Stomach smooth muscle (tissue), 2 donors: ENCODE data around the gene BCL2L12.

ENCODE experiments used
- H3K27ac ChIP-seq: one replicate; pipeline ENCODE4 v1.7.0; 2013; ENCODE audit warnings: mild to moderate bottlenecking, low read length, inconsistent platforms
- H3K27me3 ChIP-seq, 2 donors: one replicate each; pipeline ENCODE4 v1.7.0; 2013; ENCODE audit warnings: low read length in 2 of 2; ENCODE audit not compliant: insufficient read depth in 2 of 2, control insufficient read depth in 1 of 2
- H3K36me3 ChIP-seq, 2 donors: one replicate each; pipeline ENCODE4 v1.7.0; 2013; ENCODE audit warnings: low read length in 2 of 2; ENCODE audit not compliant: control insufficient read depth in 2 of 2, insufficient read depth in 2 of 2
- H3K4me1 ChIP-seq: one replicate; pipeline ENCODE4 v1.7.0; 2013; ENCODE audit warnings: low read length; ENCODE audit not compliant: control insufficient read depth, insufficient read depth
- H3K4me3 ChIP-seq, 2 donors: one replicate each; pipeline ENCODE4 v1.7.0; 2013; ENCODE audit warnings: low read length in 2 of 2
- H3K9ac ChIP-seq, 2 donors: one replicate each; pipeline ENCODE4 v1.7.0; 2013; ENCODE audit warnings: low read length in 2 of 2, mild to moderate bottlenecking in 1 of 2
- H3K9me3 ChIP-seq, 2 donors: one replicate each; pipeline ENCODE4 v1.7.0; 2013; ENCODE audit warnings: low read length in 2 of 2; ENCODE audit not compliant: control insufficient read depth in 2 of 2
- donor health status: healthy.
- donor health status: Pancreatic carcinoma.

BCL2L12 gene

GRCh38 chr19:49667473-49667872 is 1.7 kb downstream of the BCL2L12 start:
- no peak overlapping the region for H3K4me3 ChIP-seq
- H3K27me3 ChIP-seq, result no peaks in the 10 kb centered on the region
- H3K4me1 ChIP-seq, result peaks cover 30% of the 10 kb centered on the region
- peaks cover 4 to 10% of the 10 kb centered on the region in 2 donors for H3K36me3 ChIP-seq
- H3K27ac ChIP-seq, result no peak overlapping the region
- H3K9me3 ChIP-seq, result no peaks in the 10 kb centered on the region
- H3K9ac ChIP-seq, result no peak overlapping the region

GRCh38 chr19:49669516-49669915 is 3.8 kb downstream of the BCL2L12 start:
- peaks cover 24% of the 10 kb centered on the region for H3K4me1 ChIP-seq
- H3K9ac ChIP-seq, result no peak overlapping the region
- no peak overlapping the region for H3K4me3 ChIP-seq
- no peaks in the 10 kb centered on the region for H3K27me3 ChIP-seq
- no peak overlapping the region for H3K27ac ChIP-seq
- H3K9me3 ChIP-seq, result no peaks in the 10 kb centered on the region
- H3K36me3 ChIP-seq, result peaks cover 0 to 8% of the 10 kb centered on the region in 2 donors

- peak overlapping the region in 1 of 2 donors; percentile 47 for H3K4me3 ChIP-seq
Observed at GRCh38 chr19:49672131-49672919, 6.6 kb downstream of the BCL2L12 start.

GRCh38 chr19:49676136-49676783 is 10.5 kb downstream of the BCL2L12 start:
- peak overlapping the region; percentile 86 to 97 for H3K9ac ChIP-seq
- peak overlapping the region; percentile 96 for H3K27ac ChIP-seq
- H3K4me1 ChIP-seq, result peaks cover 40% of the 10 kb centered on the region
- no peaks in the 10 kb centered on the region for H3K9me3 ChIP-seq
- peak overlapping the region; percentile 67 to 78 for H3K4me3 ChIP-seq
- peaks cover 0 to 3% of the 10 kb centered on the region in 2 donors for H3K36me3 ChIP-seq
- H3K27me3 ChIP-seq, result no peaks in the 10 kb centered on the region

More at GRCh38 chr19:49672131-49672919, 6.6 kb downstream of the BCL2L12 start:
- Histone ChIP-seq H3K36me3 (peaks cover 0 to 8% of the 10 kb centered on the region in 2 donors), H3K27ac (peak overlapping the region; percentile 37), H3K9ac (peak overlapping the region; percentile 2 to 21), H3K27me3 (no peaks in the 10 kb centered on the region), H3K9me3 (no peaks in the 10 kb centered on the region), H3K4me1 (peaks cover 10% of the 10 kb centered on the region)

GRCh38 chr19:49676784-49677230 is 11.1 kb downstream of the BCL2L12 start:
- H3K27me3 ChIP-seq, result no peaks in the 10 kb centered on the region
- peaks cover 40% of the 10 kb centered on the region for H3K4me1 ChIP-seq
- H3K9me3 ChIP-seq, result no peaks in the 10 kb centered on the region
- H3K9ac ChIP-seq, result peak overlapping the region; percentile 93 to 98
- H3K4me3 ChIP-seq, result peak overlapping the region; percentile 94 to 96
- H3K27ac ChIP-seq, result peak overlapping the region; percentile 96
- H3K36me3 ChIP-seq, result peaks cover 1 to 2% of the 10 kb centered on the region in 2 donors

- peaks cover 34% of the 10 kb centered on the region for H3K4me1 ChIP-seq
- H3K27me3 ChIP-seq, result no peaks in the 10 kb centered on the region
- H3K27ac ChIP-seq, result peak within 1 kb of the TSS; percentile 96
- H3K4me3 ChIP-seq, result peak within 1 kb of the TSS; percentile 94 to 96
- H3K9me3 ChIP-seq, result no peaks in the 10 kb centered on the region
- H3K36me3 ChIP-seq, result peaks cover 7 to 8% of the 10 kb centered on the region in 2 donors
- peak within 1 kb of the TSS; percentile 97 to 98 for H3K9ac ChIP-seq
Observed at GRCh38 chr19:49677231-49677900, 11.6 kb downstream of the BCL2L12 start, which contains the start of gene PRMT1. Gene PRMT1 (plus strand): TSS chr19:49677271. CDS start chr19:49677281, 10 bp downstream.

- Histone ChIP-seq H3K4me3 (peak overlapping the region; percentile 94 to 96), H3K9ac (peak overlapping the region; percentile 47 to 98), H3K9me3 (no peaks in the 10 kb centered on the region), H3K36me3 (peaks cover 10 to 11% of the 10 kb centered on the region in 2 donors), H3K4me1 (peaks cover 33% of the 10 kb centered on the region), H3K27ac (peak overlapping the region; percentile 96), H3K27me3 (no peaks in the 10 kb centered on the region)
Observed at GRCh38 chr19:49677901-49678674, 12.4 kb downstream of the BCL2L12 start.

GRCh38 chr19:49678985-49679770 is 13.4 kb downstream of the BCL2L12 start:
- no peak overlapping the region for H3K27ac ChIP-seq
- H3K36me3 ChIP-seq, result peaks cover 17 to 20% of the 10 kb centered on the region in 2 donors
- no peak overlapping the region for H3K4me3 ChIP-seq
- no peaks in the 10 kb centered on the region for H3K9me3 ChIP-seq
- no peak overlapping the region for H3K9ac ChIP-seq
- H3K4me1 ChIP-seq, result peaks cover 33% of the 10 kb centered on the region
- H3K27me3 ChIP-seq, result no peaks in the 10 kb centered on the region

GRCh38 chr19:49679771-49680413 is 14.2 kb downstream of the BCL2L12 start:
- Histone ChIP-seq H3K9me3 (no peaks in the 10 kb centered on the region), H3K36me3 (peaks cover 23 to 26% of the 10 kb centered on the region in 2 donors), H3K9ac (no peak overlapping the region), H3K27ac (peak overlapping the region; percentile 53), H3K4me1 (peaks cover 33% of the 10 kb centered on the region), H3K4me3 (peak overlapping the region; percentile 40), H3K27me3 (no peaks in the 10 kb centered on the region)
